HFF-Myc (cell line): ENCODE results near the gene ARHGEF38.
"Not testable (repeated sequence)": the region's sequence is repeated elsewhere in the genome, so short reads cannot be mapped to it uniquely, and the experiment has no call there.

Source experiments
- DNase-seq: peaks from one replicate; pipeline ENCODE4 v3.0.0-alpha.2; 2011; ENCODE audit warnings: low read depth; ENCODE audit errors: extremely low read depth
- H3K4me3 ChIP-seq: replicated peaks from 2 replicates; pipeline ENCODE4 v1.5.1; 2011; ENCODE audit warnings: low read depth, mild to moderate bottlenecking, control low read depth, low read length
- TF ChIP-seq, protein P1 (sequence below): IDR thresholded peaks from 2 replicates; pipeline ENCODE4 v1.5.1; 2012; ENCODE audit warnings: mild to moderate bottlenecking, low read depth, low read length, control low read depth; ENCODE audit errors: missing control alignments

ARHGEF38 gene

DNA sequence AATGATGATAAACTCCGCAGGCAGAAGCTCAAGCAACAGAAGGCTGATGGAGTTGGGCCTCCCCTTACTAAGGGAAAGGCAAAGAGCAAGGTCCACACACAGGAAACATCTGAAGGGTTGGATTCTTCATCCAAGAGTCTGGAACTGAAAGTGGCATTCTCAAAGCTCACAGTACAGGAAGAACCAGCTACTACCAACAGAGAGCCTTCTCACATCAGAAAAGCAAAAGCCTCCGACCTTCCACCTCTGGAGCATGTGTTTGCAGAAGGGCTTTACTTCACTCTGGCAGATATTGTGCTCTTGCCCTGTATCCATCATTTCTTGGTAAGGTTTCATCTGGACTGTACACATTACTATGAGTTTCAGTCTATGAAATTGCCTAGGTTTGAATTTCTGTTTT lies 166.8 kb downstream of the ARHGEF38 start:
- TF ChIP-seq, protein P1, sequence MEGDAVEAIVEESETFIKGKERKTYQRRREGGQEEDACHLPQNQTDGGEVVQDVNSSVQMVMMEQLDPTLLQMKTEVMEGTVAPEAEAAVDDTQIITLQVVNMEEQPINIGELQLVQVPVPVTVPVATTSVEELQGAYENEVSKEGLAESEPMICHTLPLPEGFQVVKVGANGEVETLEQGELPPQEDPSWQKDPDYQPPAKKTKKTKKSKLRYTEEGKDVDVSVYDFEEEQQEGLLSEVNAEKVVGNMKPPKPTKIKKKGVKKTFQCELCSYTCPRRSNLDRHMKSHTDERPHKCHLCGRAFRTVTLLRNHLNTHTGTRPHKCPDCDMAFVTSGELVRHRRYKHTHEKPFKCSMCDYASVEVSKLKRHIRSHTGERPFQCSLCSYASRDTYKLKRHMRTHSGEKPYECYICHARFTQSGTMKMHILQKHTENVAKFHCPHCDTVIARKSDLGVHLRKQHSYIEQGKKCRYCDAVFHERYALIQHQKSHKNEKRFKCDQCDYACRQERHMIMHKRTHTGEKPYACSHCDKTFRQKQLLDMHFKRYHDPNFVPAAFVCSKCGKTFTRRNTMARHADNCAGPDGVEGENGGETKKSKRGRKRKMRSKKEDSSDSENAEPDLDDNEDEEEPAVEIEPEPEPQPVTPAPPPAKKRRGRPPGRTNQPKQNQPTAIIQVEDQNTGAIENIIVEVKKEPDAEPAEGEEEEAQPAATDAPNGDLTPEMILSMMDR, result no peak
- no peak overlapping the region for H3K4me3 ChIP-seq
- no peak for DNase-seq

DNA sequence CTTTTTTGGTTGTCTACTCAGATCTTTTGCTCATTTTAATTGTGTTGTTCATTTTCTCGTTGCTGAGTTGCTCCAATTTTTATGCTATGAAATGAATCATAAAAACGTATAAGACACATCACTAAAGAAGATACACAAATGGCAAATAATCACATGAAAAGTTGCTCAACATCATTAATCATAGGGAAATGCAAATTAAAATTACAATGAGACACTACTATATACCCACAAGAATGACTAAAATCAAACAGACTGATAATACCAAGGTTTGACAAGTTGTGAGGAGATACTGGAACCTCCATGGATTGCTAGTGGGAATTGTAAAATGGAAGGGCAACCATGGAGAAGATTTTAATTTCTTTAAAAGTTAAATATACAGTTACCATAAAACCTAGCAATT lies 173.2 kb downstream of the ARHGEF38 start:
- TF ChIP-seq, protein P1, result no peak
- H3K4me3 ChIP-seq, result no peak overlapping the region
- no peak for DNase-seq

DNA sequence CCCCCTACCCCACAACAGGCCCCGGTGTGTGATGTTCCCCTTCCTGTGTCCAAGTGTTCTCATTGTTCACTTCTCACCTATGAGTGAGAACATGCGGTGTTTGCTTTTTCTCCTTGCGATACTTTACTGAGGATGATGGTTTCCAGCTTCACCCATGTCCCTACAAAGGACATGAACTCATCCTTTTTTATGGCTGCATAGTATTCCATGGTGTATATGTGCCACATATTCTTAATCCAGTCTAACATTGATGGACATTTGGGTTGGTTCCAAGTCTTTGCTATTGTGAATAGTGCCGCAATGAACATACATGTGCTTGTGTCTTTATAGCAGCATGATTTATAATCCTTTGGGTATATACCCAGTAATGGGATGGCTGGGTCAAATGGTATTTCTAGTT lies 177.5 kb downstream of the ARHGEF38 start:
- not testable (repeated sequence) for H3K4me3 ChIP-seq, DNase-seq
